Fibroblast of skin of right quadriceps (primary cell): Measurements from ENCODE around the gene GRIK1.

Source experiments
- DNase-seq: peaks from one replicate; pipeline ENCODE4 v3.0.0-alpha.2; 2013

Gene GRIK1

GRCh38 chr21:29711236-29711635 lies 228.6 kb downstream of the GRIK1 start:
- peak; percentile 12 for DNase-seq

GRCh38 chr21:29710498-29710897 lies 229.3 kb downstream of the GRIK1 start:
- DNase-seq: no peak

- no peak for DNase-seq
These were observed 231.4 kb downstream of the GRIK1 start for GRCh38 chr21:29708401-29708800.

- DNase-seq: peak; percentile 54
These were observed 235.1 kb downstream of the GRIK1 start for GRCh38 chr21:29704719-29705118.

GRCh38 chr21:29701676-29702075 lies 238.1 kb downstream of the GRIK1 start:
- DNase-seq: no peak

- DNase-seq: peak; percentile 15
These were observed 242.1 kb downstream of the GRIK1 start for GRCh38 chr21:29697555-29698193.

- DNase-seq: no peak
These were observed 242.9 kb downstream of the GRIK1 start for GRCh38 chr21:29696937-29697336.

- no peak for DNase-seq
These were observed 247.9 kb downstream of the GRIK1 start for GRCh38 chr21:29691616-29692491.

- DNase-seq: no peak
These were observed 250.0 kb downstream of the GRIK1 start for GRCh38 chr21:29689753-29690152.

GRCh38 chr21:29684106-29684505 lies 255.7 kb downstream of the GRIK1 start:
- no peak for DNase-seq

- no peak for DNase-seq
These were observed 257.0 kb downstream of the GRIK1 start for GRCh38 chr21:29682800-29683199.

GRCh38 chr21:29680273-29680672 lies 259.5 kb downstream of the GRIK1 start:
- DNase-seq: no peak

- peak; percentile 21 for DNase-seq
These were observed 261.2 kb downstream of the GRIK1 start for GRCh38 chr21:29678626-29679025.

GRCh38 chr21:29677326-29677725 lies 262.5 kb downstream of the GRIK1 start:
- no peak for DNase-seq

GRCh38 chr21:29676395-29676794 lies 263.4 kb downstream of the GRIK1 start:
- DNase-seq: no peak

GRCh38 chr21:29675451-29675850 lies 264.3 kb downstream of the GRIK1 start:
- no peak for DNase-seq

GRCh38 chr21:29674343-29674742 lies 265.5 kb downstream of the GRIK1 start:
- DNase-seq: no peak

- no peak for DNase-seq
These were observed 266.6 kb downstream of the GRIK1 start for GRCh38 chr21:29673096-29673610.

GRCh38 chr21:29671728-29672127 lies 268.1 kb downstream of the GRIK1 start:
- no peak for DNase-seq

- DNase-seq: no peak
These were observed 269.6 kb downstream of the GRIK1 start for GRCh38 chr21:29670228-29670627.

GRCh38 chr21:29669416-29669815 lies 270.4 kb downstream of the GRIK1 start:
- DNase-seq: no peak

GRCh38 chr21:29667651-29668050 lies 272.1 kb downstream of the GRIK1 start:
- no peak for DNase-seq

GRCh38 chr21:29664615-29665014 lies 275.2 kb downstream of the GRIK1 start:
- DNase-seq: no peak
